Tibial artery (tissue), 4 donors: Measurements from ENCODE around the gene ANKLE2.
"Not testable (repeated sequence)": the region's sequence is repeated elsewhere in the genome, so short reads cannot be mapped to it uniquely, and the experiment has no call there.

Experiments
- DNase-seq, 2 donors: peaks; one replicate each; pipeline ENCODE4 v3.0.0-alpha.2; 2019
- H3K27ac ChIP-seq, 2 donors: fragments of 200-600 bp; sonication (generic) in 1 of 2; 1 replicate in 1 of 2; 2 replicates in 1 of 2; pipeline ENCODE4 v1.5.1; 2018 to 2019; ENCODE audit warnings: mild to moderate bottlenecking in 1 of 2
- H3K27me3 ChIP-seq, 2 donors: fragments of 200-600 bp; sonication (generic) in 1 of 2; one replicate each; pipeline versions ENCODE4 v1.5.1 to v1.6.0; 2016 to 2019
- H3K36me3 ChIP-seq, 3 donors: fragments of 200-600 bp; sonication (generic) in 2 of 3; one replicate each; pipeline ENCODE4 v1.5.1; 2016 to 2019; ENCODE audit warnings: mild to moderate bottlenecking in 2 of 3
- H3K4me1 ChIP-seq, 4 donors: fragments of 200-600 bp; sonication (generic) in 2 of 4; 1 replicate in 3 of 4; 2 replicates in 1 of 4; pipeline ENCODE4 v1.5.1; 2016 to 2019
- H3K4me3 ChIP-seq, 2 donors: fragments of 200-600 bp; sonication (generic) in 1 of 2; 1 replicate in 1 of 2; 2 replicates in 1 of 2; pipeline ENCODE4 v1.5.1; 2018 to 2019; ENCODE audit warnings: mild to moderate bottlenecking in 2 of 2
- H3K9me3 ChIP-seq, 3 donors: fragments of 200-600 bp; sonication (generic) in 1 of 3; one replicate each; pipeline ENCODE4 v1.5.1; 2016 to 2019
- intact Hi-C: fragments of 100-400 bp; cut with DNase I; formaldehyde crosslinking; loops from one replicate; pipeline ENCODE4 v1.15.0; 2023; ENCODE audit warnings: low total_unique reads
- TF ChIP-seq, protein P1 (sequence below), 2 experiments: fragments of 200-600 bp in 1 of 2; fragments of 450-650 bp in 1 of 2; IDR thresholded peaks; one replicate each; pipeline ENCODE4 v1.5.1; 2017 to 2019; ENCODE audit warnings: antibody characterized with exemption in 2 of 2, mild to moderate bottlenecking in 1 of 2, moderate library complexity in 1 of 2

ANKLE2 gene

DNA sequence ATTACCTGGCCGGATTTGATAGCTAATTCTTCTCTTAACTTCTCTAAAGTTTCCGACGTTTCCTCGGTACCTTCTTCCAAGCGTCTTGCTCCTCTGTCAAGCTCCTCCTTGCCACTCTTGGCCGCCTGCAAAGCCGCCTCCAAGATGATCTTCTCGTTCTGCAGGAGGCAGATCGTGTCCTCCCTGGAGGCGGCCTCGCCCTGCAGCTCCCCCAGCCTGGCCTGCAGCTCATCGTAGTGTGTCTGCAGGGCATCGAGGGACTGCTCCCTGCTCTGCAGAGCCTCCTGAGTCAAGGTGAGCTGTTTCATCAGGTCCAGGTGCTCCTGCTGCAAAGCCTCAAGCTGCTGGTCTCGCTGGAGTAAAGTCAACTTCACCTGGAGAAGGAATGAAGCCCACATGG is 34.2 kb upstream of the ANKLE2 start:
- H3K27me3 ChIP-seq, result no peaks in the 10 kb centered on the region
- intact Hi-C loops, result no loop called here
- DNase-seq, result no peak
- no peak overlapping the region for H3K27ac ChIP-seq
- H3K9me3 ChIP-seq, result no peaks in the 10 kb centered on the region
- H3K4me3 ChIP-seq, result no peak overlapping the region
- no peaks in the 10 kb centered on the region for H3K4me1 ChIP-seq
- H3K36me3 ChIP-seq, result peaks cover 69 to 94% (median 88%) of the 10 kb centered on the region in 3 donors
- TF ChIP-seq, protein P1, sequence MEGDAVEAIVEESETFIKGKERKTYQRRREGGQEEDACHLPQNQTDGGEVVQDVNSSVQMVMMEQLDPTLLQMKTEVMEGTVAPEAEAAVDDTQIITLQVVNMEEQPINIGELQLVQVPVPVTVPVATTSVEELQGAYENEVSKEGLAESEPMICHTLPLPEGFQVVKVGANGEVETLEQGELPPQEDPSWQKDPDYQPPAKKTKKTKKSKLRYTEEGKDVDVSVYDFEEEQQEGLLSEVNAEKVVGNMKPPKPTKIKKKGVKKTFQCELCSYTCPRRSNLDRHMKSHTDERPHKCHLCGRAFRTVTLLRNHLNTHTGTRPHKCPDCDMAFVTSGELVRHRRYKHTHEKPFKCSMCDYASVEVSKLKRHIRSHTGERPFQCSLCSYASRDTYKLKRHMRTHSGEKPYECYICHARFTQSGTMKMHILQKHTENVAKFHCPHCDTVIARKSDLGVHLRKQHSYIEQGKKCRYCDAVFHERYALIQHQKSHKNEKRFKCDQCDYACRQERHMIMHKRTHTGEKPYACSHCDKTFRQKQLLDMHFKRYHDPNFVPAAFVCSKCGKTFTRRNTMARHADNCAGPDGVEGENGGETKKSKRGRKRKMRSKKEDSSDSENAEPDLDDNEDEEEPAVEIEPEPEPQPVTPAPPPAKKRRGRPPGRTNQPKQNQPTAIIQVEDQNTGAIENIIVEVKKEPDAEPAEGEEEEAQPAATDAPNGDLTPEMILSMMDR (IDR thresholded peaks at IDR 0.05), result no peak

DNA sequence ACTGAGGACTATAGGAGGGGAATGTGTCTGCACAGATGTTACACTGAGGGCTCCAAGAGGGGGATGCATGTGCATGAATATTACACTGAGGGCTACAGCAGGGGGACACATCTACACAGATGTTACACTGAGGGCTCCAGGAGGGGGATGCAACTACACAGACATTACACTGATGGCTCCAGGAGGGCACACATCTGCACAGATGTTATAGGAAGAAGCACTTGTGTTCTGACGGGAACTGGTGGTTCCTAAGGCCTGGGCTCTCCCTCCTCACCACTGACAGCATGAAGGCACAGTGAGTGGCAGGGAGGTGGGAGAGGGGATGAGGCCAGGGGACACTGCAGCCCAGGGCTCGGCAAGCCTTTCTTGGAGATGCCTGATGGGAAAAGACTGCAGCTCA is 30.3 kb upstream of the ANKLE2 start:
- H3K27me3 ChIP-seq, H3K4me1 ChIP-seq, H3K9me3 ChIP-seq, H3K4me3 ChIP-seq, H3K27ac ChIP-seq, DNase-seq, intact Hi-C loops: not testable (repeated sequence)
- peaks cover 57 to 91% (median 84%) of the 10 kb centered on the region in 3 donors for H3K36me3 ChIP-seq

DNA sequence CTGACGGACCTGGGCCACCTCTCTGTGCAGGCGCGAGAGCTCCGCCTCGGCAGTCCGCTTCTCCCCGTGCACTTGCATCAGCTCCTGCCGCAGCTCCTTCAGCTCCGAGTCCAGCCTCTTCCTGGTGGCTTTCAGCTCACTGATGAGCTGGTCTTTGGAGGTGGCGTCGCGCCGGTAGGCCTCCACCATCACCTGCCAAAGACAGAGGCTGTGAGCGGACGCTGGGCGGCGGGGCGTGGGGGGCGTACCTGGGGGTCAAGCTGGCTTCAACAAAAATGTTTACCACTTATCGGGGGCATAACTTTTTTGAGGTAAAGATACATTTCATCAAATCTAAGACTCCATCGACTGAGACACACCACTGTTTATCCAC is 27.5 kb upstream of the ANKLE2 start:
- no peak for DNase-seq
- H3K27ac ChIP-seq, result no peak overlapping the region
- intact Hi-C loops, result no loop called here
- H3K9me3 ChIP-seq, result no peaks in the 10 kb centered on the region
- no peaks in the 10 kb centered on the region for H3K4me1 ChIP-seq
- H3K27me3 ChIP-seq, result no peaks in the 10 kb centered on the region
- H3K4me3 ChIP-seq, result no peak overlapping the region
- H3K36me3 ChIP-seq, result peaks cover 56 to 91% (median 84%) of the 10 kb centered on the region in 3 donors
- TF ChIP-seq, protein P1 (IDR thresholded peaks at IDR 0.05), result no peak

DNA sequence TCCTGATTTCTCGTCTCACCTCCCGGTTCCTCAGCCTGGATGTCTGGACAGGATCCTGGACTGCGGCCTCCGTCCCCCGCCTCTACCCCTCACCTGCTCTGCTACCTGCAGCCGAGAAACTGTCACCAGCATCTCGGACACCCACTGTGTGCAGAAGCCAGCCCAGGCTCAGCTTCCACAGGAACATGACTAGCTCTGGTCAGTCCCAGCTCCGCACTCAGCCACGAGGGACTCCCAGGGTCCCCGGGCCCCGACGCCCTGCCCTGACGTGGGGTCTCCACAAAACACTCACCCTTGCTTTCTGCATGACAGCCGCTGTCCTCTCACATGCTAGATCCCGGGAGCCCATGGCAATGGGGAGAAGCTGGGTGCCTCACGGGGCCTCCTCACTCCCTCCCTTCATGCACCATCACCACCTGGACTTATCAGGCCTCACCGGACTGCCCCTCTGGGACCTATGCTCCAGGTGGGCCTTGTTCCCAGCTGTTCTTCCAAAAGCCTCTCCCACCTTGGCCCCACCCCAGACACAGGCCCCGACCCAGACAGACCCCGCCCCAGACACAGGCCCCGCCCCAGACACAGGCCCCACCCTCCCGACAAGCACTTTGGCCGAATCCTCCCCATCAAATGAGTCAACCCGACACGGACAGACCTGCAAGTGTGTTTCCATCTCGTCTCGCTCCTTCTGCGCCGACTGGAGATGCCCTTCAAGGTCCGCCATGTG is 26.9 kb upstream of the ANKLE2 start:
- intact Hi-C loops, result no loop called here
- Histone ChIP-seq H3K4me3 (no peak overlapping the region), H3K36me3 (peaks cover 59 to 91% (median 82%) of the 10 kb centered on the region in 3 donors), H3K9me3 (no peaks in the 10 kb centered on the region), H3K27me3 (no peaks in the 10 kb centered on the region), H3K4me1 (no peaks in the 10 kb centered on the region), H3K27ac (no peak overlapping the region)
- TF ChIP-seq, protein P1 (IDR thresholded peaks at IDR 0.05), result no peak
- no peak for DNase-seq

DNA sequence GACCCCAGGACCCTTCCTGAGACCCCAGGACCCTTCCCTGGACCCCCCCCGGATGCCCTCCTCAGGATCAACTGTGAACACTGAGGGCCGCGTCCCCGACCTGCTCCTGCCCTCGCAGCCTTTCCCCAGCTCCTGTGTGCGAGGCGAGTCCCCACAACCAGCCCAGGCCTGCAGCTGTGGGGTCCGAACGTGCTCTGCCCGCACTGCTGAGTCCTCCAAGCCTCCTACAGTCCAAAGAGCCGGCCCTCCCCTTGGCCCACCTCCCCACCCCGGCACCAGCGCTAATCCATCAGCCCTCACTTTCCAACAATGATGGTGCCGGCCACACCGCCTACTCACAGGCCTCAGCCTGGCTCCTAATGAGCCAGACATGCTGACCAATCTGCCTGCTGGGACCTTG is 26.2 kb upstream of the ANKLE2 start:
- intact Hi-C loops, result no loop called here
- no peak overlapping the region for H3K27ac ChIP-seq
- no peaks in the 10 kb centered on the region for H3K27me3 ChIP-seq
- no peaks in the 10 kb centered on the region for H3K4me1 ChIP-seq
- H3K9me3 ChIP-seq, result no peaks in the 10 kb centered on the region
- TF ChIP-seq, protein P1 (IDR thresholded peaks at IDR 0.05), result no peak
- no peak for DNase-seq
- peaks cover 64 to 96% (median 88%) of the 10 kb centered on the region in 3 donors for H3K36me3 ChIP-seq
- no peak overlapping the region for H3K4me3 ChIP-seq

DNA sequence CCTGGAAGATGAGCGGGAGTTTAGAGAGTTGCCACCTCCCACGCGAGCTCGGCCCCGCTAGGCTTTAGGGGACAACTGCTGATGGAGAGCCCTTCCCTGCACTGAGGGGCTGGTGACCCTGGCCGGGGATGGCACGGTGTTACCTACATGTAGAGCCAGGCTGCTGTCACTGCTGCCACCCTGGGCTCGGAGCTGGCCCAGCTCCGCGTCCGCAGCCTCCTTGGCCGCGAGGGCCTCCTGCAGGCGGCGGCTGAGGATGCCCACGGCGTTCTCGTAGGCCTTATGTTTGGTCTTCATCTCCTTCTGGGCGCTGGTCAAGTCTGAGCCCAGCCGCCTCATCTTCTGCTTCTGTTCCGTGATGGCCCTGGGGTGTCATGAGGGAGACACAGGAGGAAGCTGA is 24.6 kb upstream of the ANKLE2 start:
- H3K36me3 ChIP-seq, result peaks cover 76 to 97% (median 92%) of the 10 kb centered on the region in 3 donors
- intact Hi-C loops, result no loop called here

More for the DNA sequence above, 24.6 kb upstream of the ANKLE2 start:
- TF ChIP-seq, protein P1 (IDR thresholded peaks at IDR 0.05), result no peak
- H3K4me1 ChIP-seq, result no peaks in the 10 kb centered on the region
- H3K9me3 ChIP-seq, result no peaks in the 10 kb centered on the region
- H3K27ac ChIP-seq, result no peak overlapping the region
- DNase-seq, result no peak
- no peak overlapping the region for H3K4me3 ChIP-seq
- no peaks in the 10 kb centered on the region for H3K27me3 ChIP-seq
